Ovary (tissue), 3 donors: ENCODE measurements around the gene SLC41A1.

Experiments used
- CTCF ChIP-seq, 3 donors: fragments of 450-650 bp in 2 of 3; fragments of 200-600 bp in 1 of 3; IDR thresholded peaks; one replicate each; pipeline versions ENCODE4 v1.5.1 to v1.8.0; 2016 to 2022; ENCODE audit warnings: antibody characterized with exemption in 3 of 3, mild to moderate bottlenecking in 1 of 3
- EP300 ChIP-seq: sonication (generic); formaldehyde crosslinking; IDR thresholded peaks from one replicate; pipeline ENCODE4 v1.6.1; 2017; ENCODE audit warnings: antibody characterized with exemption
- POLR2A ChIP-seq: fragments of 450-650 bp; IDR thresholded peaks from one replicate; pipeline ENCODE4 v1.6.1; 2017; ENCODE audit warnings: antibody characterized with exemption, mild to moderate bottlenecking, moderate library complexity
- donor health status: DM: no; HTN: no; CAD: no.

GRCh38 chr1:205811660-205812059, 1.3 kb downstream of the SLC41A1 start:
- TF ChIP-seq CTCF (IDR thresholded peaks at IDR 0.05) (no peak), POLR2A (no peak), EP300 (no peak)
